Body of pancreas (tissue), 4 donors: ENCODE data around the gene KATNB1.

Source experiments
- CTCF ChIP-seq, 7 experiments: fragments of 450-650 bp in 4 of 7; fragments of 200-600 bp in 3 of 7; sonication (generic) in 3 of 7; IDR thresholded peaks; one replicate each; pipeline ENCODE4 v1.5.1; 2016 to 2019; ENCODE audit warnings: antibody characterized with exemption in 7 of 7
- POLR2A ChIP-seq, 3 donors: fragments of 450-650 bp; IDR thresholded peaks; one replicate each; pipeline ENCODE4 v1.6.1; 2016; ENCODE audit warnings: antibody characterized with exemption in 3 of 3, mild to moderate bottlenecking in 2 of 3

- no peak for TF ChIP-seq CTCF (IDR thresholded peaks at IDR 0.05)
- no peak for TF ChIP-seq POLR2A (IDR thresholded peaks at IDR 0.05)
These were observed 12.4 kb downstream of the KATNB1 start for GRCh38 chr16:57747996-57748395.
